Measurements from ENCODE around the gene SIL1. TPM values are rescaled to one million over a fixed set of nuclear protein-coding genes. Genes with fewer than 3 reads are reported as not detected.
A peak's percentile ranks its signal among the peaks of the same experiment; 100 is the strongest.

Gene SIL1
- total and polyA plus RNA-seq, 9 of the 15 experiments (the other 6 are each of a cell fraction or from before 2014, with no cell fraction given): 1.3 to 30.5 (median 18.1) TPM

DNA sequence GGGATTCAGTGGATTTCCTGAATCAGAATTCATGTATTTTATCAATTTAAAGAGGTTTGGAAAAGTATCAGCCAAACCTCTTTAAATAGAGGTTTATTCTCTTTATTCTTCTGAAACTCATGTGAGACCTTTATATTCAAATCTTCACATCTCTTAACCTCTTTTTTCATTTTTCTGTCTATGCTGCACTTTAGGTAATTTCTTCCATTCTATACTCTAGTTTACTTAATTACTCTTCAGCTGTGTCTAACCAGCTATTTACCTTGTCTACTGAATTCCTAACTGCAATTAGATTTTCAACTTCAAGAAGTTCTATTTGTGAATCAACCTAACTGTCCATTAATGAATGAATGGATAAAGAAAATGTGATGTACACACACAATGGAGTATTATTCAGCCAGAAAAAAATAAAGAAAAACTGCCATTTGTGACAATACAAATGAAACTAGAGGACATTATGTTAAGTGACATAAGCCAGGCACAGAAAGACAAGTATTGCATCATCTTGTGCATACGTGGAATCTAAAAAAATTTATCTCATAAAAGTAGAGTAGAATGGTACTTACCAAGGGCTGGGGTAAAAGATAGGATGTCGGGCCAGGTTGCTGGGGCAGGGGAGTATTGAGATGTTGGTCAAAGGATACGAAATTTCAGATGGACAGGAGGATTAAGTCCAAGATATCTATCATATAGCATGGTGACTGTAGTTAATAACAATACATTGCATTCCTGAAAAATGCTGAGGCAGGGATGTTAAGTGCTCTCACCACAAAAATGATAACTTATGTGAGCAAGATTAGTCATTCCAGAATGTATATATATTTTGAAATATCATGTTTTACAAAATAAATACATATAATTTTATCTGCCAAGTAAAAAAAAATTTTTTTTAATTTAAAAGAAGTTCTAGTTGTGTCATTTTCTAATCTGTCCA lies 193.5 kb downstream of the SIL1 start (continued):
- TF ChIP-seq TEAD4 (IDR thresholded peaks at IDR 0.05; ENCODE audit: low read length) (no peak), TEAD4 (CRISPR knock-in tag; IDR thresholded peaks at IDR 0.05; ENCODE audit: borderline replicate concordance) (no peak), ZC3H8 (IDR thresholded peaks at IDR 0.05) (no peak), EGR1 (conservative IDR thresholded peaks at IDR 0.05) (no peak), ZC3H11A (IDR thresholded peaks at IDR 0.05; ENCODE audit: low read depth, low read length) (no peak), NELFE (IDR thresholded peaks at IDR 0.05; ENCODE audit: insufficient read depth, insufficient read length) (no peak), DPF2 (IDR thresholded peaks at IDR 0.05) (peak; percentile 36; the same call in 1 of the 2 replicates), ZNF3 (CRISPR knock-in tag; IDR thresholded peaks at IDR 0.05) (no peak)
- TF ChIP-seq, protein P1, sequence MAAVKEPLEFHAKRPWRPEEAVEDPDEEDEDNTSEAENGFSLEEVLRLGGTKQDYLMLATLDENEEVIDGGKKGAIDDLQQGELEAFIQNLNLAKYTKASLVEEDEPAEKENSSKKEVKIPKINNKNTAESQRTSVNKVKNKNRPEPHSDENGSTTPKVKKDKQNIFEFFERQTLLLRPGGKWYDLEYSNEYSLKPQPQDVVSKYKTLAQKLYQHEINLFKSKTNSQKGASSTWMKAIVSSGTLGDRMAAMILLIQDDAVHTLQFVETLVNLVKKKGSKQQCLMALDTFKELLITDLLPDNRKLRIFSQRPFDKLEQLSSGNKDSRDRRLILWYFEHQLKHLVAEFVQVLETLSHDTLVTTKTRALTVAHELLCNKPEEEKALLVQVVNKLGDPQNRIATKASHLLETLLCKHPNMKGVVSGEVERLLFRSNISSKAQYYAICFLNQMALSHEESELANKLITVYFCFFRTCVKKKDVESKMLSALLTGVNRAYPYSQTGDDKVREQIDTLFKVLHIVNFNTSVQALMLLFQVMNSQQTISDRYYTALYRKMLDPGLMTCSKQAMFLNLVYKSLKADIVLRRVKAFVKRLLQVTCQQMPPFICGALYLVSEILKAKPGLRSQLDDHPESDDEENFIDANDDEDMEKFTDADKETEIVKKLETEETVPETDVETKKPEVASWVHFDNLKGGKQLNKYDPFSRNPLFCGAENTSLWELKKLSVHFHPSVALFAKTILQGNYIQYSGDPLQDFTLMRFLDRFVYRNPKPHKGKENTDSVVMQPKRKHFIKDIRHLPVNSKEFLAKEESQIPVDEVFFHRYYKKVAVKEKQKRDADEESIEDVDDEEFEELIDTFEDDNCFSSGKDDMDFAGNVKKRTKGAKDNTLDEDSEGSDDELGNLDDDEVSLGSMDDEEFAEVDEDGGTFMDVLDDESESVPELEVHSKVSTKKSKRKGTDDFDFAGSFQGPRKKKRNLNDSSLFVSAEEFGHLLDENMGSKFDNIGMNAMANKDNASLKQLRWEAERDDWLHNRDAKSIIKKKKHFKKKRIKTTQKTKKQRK (IDR thresholded peaks at IDR 0.05; ENCODE audit: borderline replicate concordance, low read depth, low read length): no peak
- TF ChIP-seq, protein P2, sequence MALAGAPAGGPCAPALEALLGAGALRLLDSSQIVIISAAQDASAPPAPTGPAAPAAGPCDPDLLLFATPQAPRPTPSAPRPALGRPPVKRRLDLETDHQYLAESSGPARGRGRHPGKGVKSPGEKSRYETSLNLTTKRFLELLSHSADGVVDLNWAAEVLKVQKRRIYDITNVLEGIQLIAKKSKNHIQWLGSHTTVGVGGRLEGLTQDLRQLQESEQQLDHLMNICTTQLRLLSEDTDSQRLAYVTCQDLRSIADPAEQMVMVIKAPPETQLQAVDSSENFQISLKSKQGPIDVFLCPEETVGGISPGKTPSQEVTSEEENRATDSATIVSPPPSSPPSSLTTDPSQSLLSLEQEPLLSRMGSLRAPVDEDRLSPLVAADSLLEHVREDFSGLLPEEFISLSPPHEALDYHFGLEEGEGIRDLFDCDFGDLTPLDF (CRISPR knock-in tag; IDR thresholded peaks at IDR 0.05): no peak
- TF ChIP-seq, protein P3, sequence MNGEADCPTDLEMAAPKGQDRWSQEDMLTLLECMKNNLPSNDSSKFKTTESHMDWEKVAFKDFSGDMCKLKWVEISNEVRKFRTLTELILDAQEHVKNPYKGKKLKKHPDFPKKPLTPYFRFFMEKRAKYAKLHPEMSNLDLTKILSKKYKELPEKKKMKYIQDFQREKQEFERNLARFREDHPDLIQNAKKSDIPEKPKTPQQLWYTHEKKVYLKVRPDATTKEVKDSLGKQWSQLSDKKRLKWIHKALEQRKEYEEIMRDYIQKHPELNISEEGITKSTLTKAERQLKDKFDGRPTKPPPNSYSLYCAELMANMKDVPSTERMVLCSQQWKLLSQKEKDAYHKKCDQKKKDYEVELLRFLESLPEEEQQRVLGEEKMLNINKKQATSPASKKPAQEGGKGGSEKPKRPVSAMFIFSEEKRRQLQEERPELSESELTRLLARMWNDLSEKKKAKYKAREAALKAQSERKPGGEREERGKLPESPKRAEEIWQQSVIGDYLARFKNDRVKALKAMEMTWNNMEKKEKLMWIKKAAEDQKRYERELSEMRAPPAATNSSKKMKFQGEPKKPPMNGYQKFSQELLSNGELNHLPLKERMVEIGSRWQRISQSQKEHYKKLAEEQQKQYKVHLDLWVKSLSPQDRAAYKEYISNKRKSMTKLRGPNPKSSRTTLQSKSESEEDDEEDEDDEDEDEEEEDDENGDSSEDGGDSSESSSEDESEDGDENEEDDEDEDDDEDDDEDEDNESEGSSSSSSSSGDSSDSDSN (IDR thresholded peaks at IDR 0.05; ENCODE audit: borderline replicate concordance in 1 of 2, low read depth in 2 of 2, low read length in 2 of 2): no peak
- TF ChIP-seq, protein P4, sequence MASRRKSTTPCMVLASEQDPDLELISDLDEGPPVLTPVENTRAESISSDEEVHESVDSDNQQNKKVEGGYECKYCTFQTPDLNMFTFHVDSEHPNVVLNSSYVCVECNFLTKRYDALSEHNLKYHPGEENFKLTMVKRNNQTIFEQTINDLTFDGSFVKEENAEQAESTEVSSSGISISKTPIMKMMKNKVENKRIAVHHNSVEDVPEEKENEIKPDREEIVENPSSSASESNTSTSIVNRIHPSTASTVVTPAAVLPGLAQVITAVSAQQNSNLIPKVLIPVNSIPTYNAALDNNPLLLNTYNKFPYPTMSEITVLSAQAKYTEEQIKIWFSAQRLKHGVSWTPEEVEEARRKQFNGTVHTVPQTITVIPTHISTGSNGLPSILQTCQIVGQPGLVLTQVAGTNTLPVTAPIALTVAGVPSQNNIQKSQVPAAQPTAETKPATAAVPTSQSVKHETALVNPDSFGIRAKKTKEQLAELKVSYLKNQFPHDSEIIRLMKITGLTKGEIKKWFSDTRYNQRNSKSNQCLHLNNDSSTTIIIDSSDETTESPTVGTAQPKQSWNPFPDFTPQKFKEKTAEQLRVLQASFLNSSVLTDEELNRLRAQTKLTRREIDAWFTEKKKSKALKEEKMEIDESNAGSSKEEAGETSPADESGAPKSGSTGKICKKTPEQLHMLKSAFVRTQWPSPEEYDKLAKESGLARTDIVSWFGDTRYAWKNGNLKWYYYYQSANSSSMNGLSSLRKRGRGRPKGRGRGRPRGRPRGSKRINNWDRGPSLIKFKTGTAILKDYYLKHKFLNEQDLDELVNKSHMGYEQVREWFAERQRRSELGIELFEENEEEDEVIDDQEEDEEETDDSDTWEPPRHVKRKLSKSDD (conservative IDR thresholded peaks at IDR 0.05; ENCODE audit: low read length): no peak
- TF ChIP-seq, protein P5, sequence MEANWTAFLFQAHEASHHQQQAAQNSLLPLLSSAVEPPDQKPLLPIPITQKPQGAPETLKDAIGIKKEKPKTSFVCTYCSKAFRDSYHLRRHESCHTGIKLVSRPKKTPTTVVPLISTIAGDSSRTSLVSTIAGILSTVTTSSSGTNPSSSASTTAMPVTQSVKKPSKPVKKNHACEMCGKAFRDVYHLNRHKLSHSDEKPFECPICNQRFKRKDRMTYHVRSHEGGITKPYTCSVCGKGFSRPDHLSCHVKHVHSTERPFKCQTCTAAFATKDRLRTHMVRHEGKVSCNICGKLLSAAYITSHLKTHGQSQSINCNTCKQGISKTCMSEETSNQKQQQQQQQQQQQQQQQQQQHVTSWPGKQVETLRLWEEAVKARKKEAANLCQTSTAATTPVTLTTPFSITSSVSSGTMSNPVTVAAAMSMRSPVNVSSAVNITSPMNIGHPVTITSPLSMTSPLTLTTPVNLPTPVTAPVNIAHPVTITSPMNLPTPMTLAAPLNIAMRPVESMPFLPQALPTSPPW (CRISPR knock-in tag; IDR thresholded peaks at IDR 0.05): no peak
